Right renal pelvis (tissue), 4 donors: ENCODE data around the gene MYCBPAP. TPM values are rescaled to one million over a fixed set of nuclear protein-coding genes. Genes with fewer than 3 reads are reported as not detected.
A peak's percentile ranks its signal among the peaks of the same experiment; 100 is the strongest.

Experiments used
- DNase-seq, 4 donors: peaks; one replicate each; pipeline ENCODE4 v3.0.0-alpha.2; 2013; ENCODE audit warnings: low read depth in 4 of 4, low spot score in 3 of 4, missing footprints in 1 of 4
- polyA plus RNA-seq, 4 donors: library from polyadenylated mRNA; unstranded; fragments of 120-200 nt; gene quantifications; one replicate each; pipeline ENCODE4 v1.2.1, GENCODE V29; 2013; ENCODE audit not compliant: insufficient read length in 4 of 4

Gene MYCBPAP
- polyA plus RNA-seq = 1 to 10 TPM; 1.9 to 3.0 (median 2.2) TPM

DNA sequence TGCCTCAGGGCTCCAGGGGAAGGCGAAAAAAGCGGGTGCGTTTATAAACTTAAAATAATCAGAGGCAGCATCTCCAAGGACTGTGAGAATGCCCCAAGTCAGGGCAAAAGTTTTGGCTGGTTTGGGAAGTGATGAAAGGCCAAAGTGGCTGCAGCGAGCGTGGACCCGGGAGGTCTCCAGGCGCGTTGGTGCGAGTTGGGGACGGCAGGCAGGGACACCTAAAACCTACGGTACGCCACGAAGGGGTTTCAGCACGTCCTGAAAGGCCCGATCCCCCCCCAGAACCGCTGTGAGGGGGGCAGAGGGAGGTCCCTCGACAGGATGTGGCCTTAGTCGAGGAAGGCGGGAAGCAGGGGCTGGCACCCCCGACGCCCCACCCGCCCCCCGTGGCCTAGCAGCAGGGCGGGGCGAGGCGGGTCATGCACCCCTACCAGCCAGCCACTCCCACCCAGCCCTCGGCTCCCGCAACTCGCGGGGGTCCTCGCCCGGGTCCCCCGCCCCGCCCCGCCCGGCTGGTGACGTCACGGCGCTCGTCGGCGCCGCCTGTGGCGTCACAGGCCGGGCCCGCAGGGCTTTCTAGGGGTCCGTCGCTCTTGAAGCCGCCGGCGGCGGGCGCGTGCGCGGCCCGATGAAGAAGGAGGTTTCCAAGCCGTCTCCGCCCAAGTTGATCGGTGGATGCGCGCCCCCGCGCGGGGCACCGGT is at the start of gene MYCBPAP:
MYCBPAP (plus strand) TSS at position 569 of the 702 bp plus-strand sequence. CDS start 236 bp downstream, outside the sequence.
- DNase-seq = peak; percentile 72 to 74 (median 74)

GRCh38 chr17:50458701-50459676 is 49.2 kb upstream of the MYCBPAP start:
- DNase-seq = no peak

- DNase-seq = no peak
Measured at GRCh38 chr17:50459756-50460155, 48.5 kb upstream of the MYCBPAP start.

- DNase-seq = no peak
Measured at GRCh38 chr17:50460831-50461526, 47.3 kb upstream of the MYCBPAP start.

DNA sequence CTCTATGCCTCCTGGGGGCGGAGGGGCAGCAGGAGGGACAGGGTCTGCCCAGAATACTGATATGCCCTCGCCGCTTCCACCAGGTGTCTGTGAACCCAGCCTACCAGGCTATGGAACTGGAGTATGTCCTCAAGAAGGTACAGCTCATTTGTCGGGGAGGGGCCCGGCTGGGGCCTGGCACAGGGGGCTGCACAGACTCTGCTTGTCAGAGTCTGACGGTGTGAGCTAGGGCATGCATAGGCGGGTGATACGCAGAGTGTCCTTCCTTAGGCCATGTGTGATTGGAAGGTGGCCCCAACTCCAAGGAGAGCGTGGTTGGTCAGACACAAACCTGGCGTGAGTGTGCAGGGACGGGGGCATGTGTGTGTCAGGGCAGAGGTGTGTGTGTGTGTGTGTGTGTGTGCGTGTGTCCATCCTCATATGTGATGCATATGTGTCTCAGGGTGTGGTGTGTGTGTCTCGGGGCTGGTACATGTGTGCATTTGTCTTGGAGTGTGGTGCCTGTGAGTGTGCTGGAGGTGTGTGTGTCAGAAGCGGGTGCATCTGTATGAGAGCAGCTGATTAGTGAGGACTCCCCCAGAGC is 46.6 kb upstream of the MYCBPAP start:
- DNase-seq = no peak

GRCh38 chr17:50462446-50462845 is 45.8 kb upstream of the MYCBPAP start:
- no peak for DNase-seq

- DNase-seq = no peak
Measured at GRCh38 chr17:50464121-50464520, 44.1 kb upstream of the MYCBPAP start.

- no peak for DNase-seq
Measured at GRCh38 chr17:50464736-50465135, 43.5 kb upstream of the MYCBPAP start.

DNA sequence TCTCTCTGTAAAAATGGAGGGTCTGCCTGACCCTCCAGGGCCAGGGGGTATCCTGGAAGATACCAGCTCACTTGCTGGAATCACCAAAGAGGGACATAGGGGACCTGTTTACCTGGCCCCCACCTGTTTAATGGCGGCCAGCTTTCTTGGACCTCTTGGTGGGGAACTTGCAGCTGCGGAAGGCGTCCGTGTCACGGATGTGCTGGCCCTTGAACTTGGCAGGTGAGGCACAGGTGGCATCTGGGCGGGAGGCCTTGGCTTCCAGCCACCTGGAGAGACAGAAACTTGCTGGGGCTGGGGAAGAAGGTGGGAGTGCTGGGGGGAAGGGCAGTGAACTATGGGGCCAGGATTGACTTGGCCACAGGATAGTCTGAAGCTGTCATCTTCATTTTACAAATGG is 43.1 kb upstream of the MYCBPAP start:
- DNase-seq = no peak

DNA sequence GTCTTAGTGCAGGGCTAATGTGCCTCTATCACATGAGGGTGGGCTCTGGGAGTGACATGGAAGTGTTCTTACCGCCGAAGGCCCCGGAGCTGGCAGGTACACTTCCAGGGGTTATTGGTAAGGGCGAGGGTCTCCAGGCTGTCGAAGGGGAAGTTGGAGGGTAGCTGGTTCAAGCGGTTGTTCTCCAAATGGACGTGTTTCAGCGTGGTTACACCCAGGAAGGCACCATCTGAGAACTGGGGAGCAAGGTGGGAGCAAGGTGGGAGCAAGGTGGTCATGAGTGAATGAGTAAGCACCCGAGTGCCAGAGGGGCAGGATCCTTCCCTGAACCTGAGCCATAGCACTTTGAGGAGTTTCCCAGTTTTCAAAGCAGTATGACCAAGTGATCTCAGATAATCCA is 42.6 kb upstream of the MYCBPAP start:
- DNase-seq = no peak

DNA sequence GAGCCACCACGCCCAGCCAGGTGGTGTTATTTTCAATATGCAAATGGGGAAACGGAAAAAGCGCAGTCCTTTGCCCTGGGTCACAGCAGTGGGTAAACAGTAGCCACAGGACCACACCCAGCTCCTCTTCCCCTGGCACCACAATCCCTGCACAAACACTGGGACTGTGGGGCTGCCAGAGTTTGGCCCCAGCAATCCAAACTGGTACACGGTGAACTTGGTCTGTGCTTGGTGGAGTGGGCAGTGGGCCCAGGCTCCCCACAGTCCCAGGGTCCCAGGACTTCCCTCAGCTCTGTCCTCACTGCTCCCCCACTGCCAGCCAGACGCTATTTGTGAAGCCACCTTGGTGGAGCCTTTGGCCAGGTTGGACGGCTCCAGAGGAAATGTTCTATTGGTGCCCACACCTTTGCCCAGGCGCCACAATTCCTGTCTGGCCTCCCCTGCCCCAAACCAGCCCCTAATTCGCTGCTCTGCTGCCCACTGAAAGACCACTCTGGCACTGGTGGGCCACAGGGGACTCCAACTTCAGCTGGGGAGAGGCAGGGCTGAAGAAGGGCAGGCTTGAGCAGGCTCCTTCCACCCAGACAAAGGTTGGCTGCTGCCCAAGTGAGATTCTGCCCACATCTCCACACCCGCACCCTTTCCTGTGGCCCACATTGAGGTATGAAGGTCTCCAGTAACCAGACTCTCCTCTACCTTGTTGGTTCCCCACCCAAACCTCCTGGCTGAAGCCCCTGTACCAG is 41.7 kb upstream of the MYCBPAP start:
- DNase-seq = no peak

DNA sequence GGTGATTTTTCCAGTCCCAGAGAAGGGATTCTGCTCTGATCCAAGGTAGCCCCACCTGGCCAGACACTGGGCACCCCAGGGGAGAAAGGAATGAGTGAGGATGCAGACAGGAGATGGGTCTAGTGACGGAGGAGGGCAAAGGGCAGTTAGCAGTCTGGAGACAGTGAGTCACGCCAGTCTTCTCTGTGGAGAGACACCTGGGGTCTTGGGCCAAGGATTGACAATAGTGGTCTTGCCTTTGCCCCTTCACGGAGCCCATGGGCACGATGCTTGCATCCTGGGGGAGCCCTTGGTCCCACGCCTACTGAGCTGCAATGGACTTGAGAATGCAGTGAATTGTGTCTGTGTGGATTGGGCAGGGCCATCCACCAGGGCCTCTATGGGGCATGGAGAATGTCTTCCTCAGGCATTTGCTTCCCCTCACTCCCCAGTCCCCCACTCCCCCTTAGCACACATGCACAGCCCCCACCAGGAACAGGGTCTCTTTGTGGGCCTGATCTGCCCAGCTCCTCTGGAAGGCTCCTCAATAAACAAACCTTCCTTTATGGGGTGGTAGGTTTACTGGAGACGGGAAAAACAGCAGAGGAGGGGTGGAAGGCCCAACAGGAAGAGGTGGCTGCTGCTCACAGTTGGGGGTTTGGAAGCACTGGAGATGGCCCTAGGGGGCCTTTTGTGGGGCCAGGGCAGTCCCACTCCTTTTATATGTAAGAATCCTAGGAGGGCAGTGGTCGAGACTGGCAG is 41.0 kb upstream of the MYCBPAP start:
- DNase-seq = no peak

GRCh38 chr17:50467855-50468303 is 40.4 kb upstream of the MYCBPAP start:
- DNase-seq = no peak

- DNase-seq = no peak
Measured at GRCh38 chr17:50468304-50469207, 39.7 kb upstream of the MYCBPAP start, which contains the start of gene CHAD. CHAD (minus strand) TSS chr17:50468880; CDS start chr17:50468813, 67 bp downstream.

- DNase-seq = no peak
Measured at GRCh38 chr17:50469208-50469605, 39.0 kb upstream of the MYCBPAP start.

- no peak for DNase-seq
Measured at GRCh38 chr17:50469671-50470305, 38.5 kb upstream of the MYCBPAP start.

- no peak for DNase-seq
Measured at GRCh38 chr17:50470426-50470825, 37.8 kb upstream of the MYCBPAP start.
